Activated CD8-positive, alpha-beta memory T cell treated with anti-CD3 and anti-CD28 coated beads, Interleukin-2, amount 50 U/mL, for 24 hours (primary cell): ENCODE results near the gene IGSF21.

Experiments
- DNase-seq: peaks from one replicate; pipeline ENCODE4 v3.0.0-alpha.2; 2020; ENCODE audit errors: extremely low read depth

The IGSF21 gene

DNA sequence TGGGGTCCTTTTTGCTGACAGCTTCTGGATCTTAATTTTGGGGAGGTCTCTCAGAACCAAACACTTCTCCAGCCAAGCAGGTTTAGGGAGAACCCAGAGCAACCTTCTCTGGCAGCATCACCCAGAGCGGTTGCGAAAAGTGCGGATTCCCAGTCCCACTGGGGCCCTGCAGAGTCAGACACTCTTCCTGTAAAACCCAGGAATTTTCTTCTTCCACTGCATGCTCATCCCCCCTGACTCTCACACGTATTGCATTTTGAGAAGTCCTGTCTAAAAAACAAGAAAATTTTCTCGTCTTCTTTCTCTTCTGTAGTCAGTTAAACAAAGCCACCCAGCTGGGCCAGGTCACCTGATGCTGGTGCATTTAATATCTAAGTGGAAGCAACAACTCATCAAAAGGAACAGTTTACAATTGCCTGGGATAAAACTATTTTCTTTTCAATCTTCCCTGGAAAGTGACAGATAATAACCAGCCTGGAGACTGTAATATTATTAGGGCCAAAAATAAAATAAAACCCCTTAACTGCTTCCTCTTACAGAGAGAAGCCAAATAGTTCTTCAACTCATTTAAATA lies 156.0 kb downstream of the IGSF21 start:
- no peak for DNase-seq

- no peak for DNase-seq
These were observed 156.9 kb downstream of the IGSF21 start for GRCh38 chr1:18264450-18265039.

- no peak for DNase-seq
These were observed 158.0 kb downstream of the IGSF21 start for GRCh38 chr1:18265641-18266040.

DNA sequence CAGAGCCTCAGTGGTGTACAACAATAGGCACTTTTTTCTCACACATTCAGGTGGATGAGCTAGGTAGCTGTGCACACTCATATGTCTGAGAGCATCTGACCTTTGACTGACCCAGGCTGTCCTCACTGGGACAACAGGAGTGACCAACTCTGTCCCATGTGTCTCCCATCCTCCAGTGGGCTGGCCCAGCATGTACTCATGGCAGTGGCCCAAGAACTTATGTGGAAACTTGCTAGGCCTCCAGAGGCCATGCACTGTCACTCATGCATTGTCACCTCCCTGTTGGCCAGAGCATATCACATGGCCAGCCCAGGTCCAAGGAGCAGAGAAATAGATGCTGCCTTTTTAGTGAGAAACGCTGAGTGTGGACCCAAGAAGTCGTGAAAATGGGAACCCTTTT lies 158.8 kb downstream of the IGSF21 start:
- DNase-seq: no peak

DNA sequence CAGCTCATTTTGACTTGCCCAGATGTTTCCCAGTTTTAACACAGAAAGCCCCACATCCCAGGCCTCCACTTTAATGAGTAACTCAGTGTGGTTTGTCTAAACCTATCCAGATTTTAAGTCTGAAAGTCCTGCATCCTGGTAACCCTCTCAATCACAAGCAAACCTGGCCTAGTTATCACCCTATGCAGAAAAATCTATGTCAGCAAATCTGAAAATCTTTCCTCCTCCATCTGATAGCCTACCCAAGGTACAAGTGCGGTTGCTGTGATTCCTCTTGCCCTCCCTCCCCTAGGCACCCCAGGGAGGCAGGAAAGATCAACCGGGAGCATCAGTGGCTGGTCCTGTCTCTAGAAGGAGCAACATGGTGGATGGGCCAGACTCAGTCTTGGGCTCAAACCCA lies 163.7 kb downstream of the IGSF21 start:
- no peak for DNase-seq

GRCh38 chr1:18278946-18279345 lies 171.3 kb downstream of the IGSF21 start:
- no peak for DNase-seq

GRCh38 chr1:18279351-18280074 lies 171.9 kb downstream of the IGSF21 start:
- no peak for DNase-seq

GRCh38 chr1:18280956-18281355 lies 173.4 kb downstream of the IGSF21 start:
- DNase-seq: no peak

GRCh38 chr1:18282851-18283600 lies 175.4 kb downstream of the IGSF21 start:
- no peak for DNase-seq

- DNase-seq: no peak
These were observed 176.2 kb downstream of the IGSF21 start for GRCh38 chr1:18283601-18284385.

DNA sequence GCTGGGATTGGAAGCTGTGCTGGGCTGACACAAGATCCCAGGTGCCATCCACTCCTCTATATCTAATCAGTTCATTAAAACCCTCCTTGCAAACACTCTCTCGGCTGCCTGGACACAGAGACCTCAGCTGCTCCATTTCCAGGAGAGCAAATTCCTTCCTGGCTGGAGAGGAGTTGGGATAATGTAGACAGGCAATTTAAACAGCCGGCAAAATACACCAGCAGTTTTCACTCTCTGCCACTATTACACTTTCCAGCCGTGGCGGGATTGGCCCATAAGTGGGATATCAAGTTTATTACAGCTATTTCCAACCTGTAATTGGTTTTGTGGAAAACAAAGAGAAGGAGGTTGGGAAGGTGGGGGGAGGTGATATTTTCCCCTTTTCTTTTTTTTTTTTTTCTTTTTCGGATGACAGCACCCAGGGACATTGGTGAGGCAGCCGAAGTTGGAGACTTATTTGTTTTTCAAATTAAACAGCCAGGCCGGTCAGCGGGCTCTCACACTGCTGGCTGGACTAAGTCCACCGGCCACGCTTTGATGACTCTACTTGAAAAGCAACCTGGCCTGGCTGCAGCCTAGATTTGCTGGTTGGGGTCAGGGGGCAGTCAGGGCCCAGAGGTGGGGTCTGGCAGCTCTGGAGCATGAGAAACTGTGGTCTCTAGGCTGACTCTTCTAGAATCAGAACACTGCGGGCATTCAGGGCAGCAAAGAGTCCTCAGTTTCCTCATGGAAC lies 177.4 kb downstream of the IGSF21 start:
- DNase-seq: no peak

DNA sequence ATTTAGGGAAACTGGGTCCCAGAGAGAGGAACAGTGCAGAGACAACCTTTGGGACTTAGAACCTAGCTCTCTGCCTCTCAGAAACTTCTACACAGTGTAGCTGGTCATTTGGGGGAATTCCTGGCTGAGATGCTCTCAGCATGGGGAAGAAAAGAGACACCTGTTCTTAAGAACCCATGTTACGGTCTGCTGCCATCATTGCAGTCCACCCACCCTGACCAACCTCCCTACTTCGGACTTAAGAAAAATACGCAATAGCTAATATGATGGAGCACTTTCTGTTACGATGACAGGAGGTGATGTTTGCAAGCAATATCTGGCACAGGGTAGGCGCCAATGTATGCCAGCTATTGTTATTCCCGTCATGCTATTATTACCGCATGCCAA lies 177.9 kb downstream of the IGSF21 start:
- no peak for DNase-seq

DNA sequence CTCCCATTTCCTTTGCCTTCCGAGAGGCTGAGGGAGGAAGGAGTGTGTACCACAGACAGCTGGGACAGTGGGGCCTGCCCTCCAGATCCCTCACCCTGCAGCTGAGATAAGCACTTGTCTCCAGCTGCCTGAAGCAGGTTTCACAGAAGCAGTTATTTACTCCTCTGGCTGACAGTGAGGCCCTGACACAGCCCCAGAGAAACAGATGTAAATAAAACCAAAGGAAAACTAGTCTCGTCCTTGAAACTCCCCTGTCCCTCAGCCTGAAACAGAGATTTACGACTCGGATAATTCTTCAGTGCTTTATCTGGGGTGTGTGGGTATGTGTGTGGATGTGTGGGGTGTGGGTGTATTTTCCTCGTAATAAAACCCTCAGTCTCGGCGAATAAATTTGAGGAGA lies 181.1 kb downstream of the IGSF21 start:
- no peak for DNase-seq

DNA sequence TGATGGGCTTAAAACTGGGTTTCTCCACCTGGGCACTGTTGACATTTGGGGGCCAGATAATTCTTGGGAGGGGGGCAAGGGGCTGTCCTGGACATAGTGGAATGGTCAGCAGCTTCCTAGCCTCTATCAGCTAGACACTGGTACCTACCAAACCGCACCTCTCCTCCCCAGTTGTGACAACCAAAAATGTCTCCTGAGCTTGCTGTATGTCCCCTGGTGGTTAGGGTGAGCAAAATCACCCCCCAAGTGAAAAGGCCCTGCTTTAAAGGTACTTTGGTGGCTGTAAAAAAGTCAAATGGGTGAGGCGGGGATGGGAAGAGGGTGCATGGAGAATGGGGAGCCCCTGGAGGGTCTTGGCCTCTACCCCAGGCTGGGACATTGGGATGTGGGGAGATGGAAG lies 182.0 kb downstream of the IGSF21 start:
- DNase-seq: no peak

DNA sequence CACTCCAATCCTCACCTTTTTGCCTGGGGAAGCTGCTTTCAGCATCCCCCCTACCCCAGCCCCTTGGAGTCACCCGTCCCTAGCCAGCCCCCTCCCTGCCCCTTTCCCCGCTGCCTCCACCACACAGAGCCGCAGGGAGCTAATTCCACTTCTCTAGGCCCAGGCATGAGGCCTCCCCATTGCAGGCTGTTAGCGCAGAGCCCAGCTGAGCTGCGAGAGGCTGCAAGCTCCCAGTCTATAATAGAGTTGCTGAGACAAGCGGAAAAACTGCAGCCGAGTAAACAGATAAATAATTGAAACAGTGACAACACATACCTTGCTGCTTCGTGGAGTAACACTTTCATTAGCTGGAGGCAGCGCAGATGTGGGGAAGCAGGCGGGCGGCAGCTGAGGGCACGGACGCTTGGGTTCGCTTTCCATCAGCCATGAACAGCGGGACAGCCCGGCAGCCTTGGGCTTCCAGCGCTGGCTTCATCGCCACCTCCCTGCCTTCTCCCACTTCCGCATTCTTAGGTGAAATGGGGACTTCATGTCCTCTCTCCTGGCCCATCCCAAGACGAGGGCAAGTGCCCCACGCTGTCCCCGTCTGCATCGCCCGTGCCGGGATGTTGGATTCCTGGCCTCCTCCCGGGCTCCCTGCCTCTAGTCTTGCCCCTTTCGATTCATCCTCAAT lies 183.3 kb downstream of the IGSF21 start:
- DNase-seq: no peak

GRCh38 chr1:18292531-18292930 lies 184.9 kb downstream of the IGSF21 start:
- no peak for DNase-seq

- DNase-seq: no peak
These were observed 185.7 kb downstream of the IGSF21 start for GRCh38 chr1:18293291-18293690.

GRCh38 chr1:18294437-18295176 lies 187.0 kb downstream of the IGSF21 start:
- DNase-seq: no peak

DNA sequence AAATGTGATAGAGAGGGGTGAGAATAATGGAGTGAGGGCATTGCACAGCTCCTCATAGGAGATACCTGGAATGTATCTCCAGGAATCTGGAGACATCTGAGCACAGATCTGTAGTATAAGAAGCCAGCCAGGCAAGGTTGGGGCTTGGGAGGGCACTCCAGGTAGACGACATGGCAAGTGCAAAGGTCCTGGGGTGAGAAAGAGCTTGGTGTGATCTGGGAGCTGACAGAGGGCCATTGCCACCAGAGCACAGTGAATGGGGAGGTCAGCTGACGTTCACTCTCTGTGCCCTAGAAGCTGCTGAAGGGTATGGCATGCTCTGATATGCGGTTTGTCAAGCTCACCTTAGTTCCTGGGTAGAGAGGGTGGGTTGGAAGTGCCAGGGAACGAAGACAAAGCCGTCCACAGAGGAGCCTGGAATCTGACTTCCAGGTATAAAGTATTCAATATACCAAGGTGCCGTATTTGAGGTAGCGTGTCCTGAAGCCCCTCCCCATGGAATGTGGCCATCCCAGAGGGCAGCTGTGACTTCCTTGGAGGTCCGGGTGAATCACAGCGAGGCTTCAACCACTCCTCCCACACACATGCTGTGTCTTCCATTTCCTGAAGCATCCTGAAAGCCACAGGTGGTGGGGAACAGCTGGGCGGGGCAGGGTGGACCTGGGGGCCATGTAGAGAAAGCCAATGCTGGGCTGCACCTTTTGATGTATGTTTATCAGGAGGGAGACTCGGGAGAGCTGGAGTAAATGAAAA lies 190.5 kb downstream of the IGSF21 start:
- no peak for DNase-seq
